Smooth muscle cell of the brain vasculature (primary cell): Measurements from ENCODE around the gene P2RX4.
A peak's percentile ranks its signal among the peaks of the same experiment; 100 is the strongest.
"Not testable (repeated sequence)": the region's sequence is repeated elsewhere in the genome, so short reads cannot be mapped to it uniquely, and the experiment has no call there.

Source experiments
- DNase-seq: peaks from one replicate; pipeline ENCODE4 v3.0.0-alpha.2; 2012; ENCODE audit warnings: low read depth, low spot score

Gene P2RX4

DNA sequence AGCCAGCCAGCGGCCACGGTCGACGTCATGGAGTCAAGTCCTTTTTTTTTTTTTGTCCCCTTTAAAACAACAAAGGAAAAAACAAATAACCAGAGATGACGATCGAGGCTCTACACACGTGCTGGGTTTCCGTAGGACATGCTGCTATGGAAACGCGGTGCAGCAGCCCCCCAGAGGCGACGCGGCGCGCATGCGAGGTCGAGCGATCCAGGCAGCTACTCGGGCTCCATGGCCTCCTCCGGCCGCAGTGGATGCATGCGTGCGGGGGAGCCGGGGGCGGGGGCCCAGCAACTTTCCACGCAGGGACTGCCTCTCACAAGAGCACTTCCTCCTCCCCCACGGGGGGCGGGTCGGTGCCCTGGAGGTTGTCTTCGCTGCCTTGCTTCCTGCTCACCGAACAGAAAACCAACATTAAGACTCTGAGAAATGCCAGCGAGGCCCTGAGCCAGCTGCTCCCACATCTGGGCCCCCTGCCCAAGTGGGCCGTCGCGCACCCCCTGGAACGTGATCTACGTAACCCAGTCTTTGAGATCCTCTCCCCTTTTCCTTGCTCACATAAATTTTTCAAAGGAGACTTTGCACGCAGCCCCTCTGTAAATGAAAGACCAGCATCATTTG, 30.7 kb downstream of the P2RX4 start:
- DNase-seq = peak; percentile 6

DNA sequence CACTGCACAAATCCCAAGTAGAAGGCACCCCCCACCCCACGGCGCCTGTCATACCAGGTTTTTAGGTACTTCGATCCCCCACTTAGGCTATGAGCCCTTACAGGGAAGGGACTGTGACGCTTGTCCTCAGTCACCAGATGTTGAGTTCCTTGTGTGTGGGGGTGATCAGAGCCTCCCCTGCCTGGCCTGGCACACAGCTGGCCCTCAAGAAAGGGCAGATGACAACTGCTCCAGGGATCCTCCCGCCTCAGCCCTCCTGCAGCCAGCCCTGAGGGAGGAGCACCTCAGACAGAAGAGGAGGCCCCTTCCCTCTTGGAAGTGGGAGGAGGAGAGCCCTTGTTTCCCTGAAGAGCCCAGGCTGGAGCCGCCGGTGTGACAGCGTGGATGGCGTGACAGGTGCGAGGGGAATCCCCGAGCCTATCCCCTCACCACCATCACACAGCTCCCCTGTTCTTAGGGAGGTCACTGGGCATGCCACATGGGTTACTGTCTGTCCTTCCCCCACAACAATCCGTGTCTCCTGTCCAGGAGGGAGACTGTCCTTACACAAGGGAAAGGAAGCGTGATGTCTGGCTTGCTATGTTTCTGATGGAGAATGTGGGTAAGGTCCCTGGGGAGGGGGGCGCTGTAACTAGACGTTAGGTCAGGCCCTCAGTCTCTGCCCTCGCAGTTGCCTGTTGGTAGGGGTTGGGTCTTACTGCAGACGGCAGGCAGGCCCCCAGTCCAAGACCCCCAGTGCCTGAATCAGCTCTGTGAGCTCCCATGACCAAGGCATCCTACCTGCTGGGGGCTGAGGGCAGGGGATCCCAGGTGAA, 31.4 kb downstream of the P2RX4 start:
- DNase-seq = no peak

DNA sequence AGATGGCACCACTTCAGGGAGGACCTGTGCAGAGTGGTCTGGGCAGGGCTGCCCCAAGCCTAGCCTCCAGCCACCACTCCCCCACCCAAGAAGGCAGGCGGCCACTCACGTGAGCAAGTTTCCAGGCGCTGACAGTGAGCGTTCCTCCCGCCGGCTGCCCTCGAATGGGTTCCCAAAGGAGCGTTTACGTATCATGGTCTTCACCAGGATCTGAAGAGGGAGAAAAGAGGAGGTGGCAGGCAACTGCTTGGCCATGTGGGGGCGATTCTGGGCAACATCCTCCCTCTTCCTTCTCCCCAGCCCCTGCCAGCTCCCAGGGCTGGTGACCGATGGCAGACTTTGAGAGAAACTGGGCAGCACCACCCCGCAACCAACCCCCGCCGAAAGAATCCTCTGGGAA, 35.1 kb downstream of the P2RX4 start:
- DNase-seq = no peak

DNA sequence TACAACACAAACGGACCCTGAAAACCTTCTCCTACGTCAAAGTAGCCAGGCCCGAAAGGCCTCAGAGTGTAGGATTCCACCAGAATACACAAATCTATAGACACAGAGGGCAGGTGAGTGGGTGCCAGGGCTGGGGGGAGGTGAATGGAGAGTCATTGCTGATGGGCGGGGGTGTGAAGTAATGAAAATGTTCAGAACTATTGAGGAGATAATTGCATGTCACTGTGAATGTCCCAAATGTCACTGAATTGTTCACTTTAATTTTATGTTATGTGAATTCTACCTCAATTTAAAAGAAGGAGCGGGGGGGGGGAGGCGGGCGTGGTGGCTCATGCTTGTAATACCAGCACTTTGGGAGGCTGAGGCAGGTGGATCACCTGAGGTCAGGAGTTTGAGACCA, 36.0 kb downstream of the P2RX4 start:
- no peak for DNase-seq

DNA sequence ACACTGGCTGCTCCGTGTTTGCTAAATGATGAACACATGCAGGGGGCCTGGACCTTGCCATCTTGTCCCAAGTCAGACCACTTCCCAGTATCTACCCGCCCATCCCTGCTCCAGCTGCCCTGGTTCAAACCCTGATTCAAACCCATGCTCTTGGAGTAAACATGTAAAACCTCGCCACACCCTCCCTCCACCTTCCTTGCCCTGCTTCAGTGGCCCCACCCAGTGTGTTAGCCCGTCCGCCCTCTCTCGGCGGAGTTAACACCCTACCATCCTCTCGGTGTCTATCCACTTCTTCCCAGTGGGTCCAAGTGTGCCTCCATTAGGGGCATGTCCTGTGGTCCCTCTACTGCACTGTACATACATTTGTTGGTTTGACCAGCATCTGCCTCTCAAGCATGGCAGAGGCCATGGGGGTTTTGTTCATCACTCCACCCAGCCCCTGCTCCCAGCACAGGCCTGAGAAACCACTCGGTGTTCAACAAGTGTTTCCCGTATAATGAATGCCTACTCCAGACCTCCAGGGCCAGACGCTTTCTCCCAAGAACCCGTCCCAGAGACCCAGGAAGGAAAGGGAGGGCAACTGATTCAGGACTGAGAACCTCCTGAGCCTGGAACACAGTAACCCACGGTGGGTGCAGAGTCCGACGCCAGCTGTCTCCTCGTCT, 37.1 kb downstream of the P2RX4 start:
- no peak for DNase-seq

DNA sequence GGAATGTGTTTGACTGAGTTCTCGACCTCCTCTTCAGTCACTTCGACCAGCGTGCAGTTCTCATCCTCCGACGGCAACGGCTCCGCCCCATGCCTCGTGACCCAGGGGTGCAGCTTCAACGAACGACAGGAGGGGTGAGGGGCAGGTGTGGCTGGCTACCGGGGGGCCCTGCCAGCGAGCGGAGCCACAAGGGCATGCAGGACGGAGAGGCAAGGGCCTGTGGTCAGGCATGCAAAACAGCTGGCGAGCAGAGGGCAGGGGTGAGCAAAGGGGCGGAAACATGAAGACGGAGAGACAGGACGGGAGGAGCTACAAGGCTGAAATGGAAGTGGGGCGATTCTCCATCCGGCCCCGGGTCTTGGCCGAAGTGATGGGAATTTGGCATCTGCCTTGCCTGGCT, 38.7 kb downstream of the P2RX4 start:
- DNase-seq = no peak

DNA sequence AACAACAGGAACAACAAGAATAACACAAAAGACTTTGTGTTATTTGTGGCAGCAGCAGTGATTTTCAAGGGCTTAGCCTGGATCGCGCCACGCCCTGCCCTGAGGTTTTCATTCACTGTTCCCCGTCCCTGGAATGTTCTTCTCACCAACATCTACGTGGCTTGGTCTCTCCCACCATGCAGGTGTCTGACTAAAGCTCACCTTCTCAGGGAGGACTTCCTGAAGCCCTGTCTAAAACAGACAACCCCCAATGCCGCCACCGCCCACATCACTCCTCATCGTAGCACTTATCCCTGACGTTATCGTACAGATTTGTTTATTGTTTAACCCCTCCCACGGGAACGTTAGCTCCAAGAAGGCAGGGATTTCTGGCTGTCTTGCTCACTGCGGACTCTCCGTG, 40.4 kb downstream of the P2RX4 start:
- no peak for DNase-seq

DNA sequence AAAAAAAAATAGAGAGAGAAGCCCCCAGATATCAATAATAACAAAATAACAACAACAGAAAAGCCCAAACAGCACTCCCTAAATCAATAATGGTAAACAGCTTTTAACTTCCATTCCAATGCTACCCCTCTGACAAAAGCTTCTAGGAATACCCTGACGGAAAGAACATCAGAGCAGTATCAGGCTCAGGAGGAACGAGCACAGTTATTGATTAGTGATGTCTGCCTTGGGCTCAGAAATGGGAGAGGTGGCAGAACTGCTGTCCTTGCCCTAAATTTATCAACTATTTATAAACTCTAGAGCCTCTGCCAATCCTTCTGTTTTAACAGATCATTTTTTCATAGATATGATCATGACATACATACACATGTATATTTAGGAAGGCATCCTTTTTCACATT, 41.9 kb downstream of the P2RX4 start:
- no peak for DNase-seq

DNA sequence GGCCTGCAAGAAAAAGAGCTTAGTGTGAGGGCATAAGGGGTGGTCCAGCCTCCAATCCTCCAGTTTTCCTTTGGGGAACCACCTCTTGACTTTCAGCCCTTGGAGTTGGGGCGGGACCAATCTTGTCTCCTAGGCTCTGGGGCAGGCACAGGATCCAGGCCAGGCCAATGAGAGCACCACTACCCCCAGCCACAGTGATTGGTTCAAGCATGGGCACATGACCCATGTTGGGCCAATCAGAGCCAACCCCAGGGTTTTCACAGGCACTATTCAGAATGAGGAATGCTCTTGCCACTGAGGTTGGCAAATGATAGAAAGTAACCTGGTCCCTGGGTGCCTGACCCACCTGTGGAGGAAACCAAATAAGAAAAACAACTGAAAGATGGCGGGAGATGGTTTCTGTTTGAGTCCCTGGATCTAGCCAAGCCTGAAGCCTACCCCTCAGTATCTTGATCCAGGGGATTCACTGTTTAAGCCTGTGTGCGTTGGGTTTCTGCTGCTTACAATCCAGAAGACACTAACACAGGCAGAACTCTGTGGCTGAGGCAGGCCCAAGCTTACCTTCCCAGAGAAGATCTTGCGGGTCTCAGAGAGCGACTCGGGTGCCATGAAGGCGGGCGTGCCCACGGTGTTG, 42.9 kb downstream of the P2RX4 start:
- no peak for DNase-seq

DNA sequence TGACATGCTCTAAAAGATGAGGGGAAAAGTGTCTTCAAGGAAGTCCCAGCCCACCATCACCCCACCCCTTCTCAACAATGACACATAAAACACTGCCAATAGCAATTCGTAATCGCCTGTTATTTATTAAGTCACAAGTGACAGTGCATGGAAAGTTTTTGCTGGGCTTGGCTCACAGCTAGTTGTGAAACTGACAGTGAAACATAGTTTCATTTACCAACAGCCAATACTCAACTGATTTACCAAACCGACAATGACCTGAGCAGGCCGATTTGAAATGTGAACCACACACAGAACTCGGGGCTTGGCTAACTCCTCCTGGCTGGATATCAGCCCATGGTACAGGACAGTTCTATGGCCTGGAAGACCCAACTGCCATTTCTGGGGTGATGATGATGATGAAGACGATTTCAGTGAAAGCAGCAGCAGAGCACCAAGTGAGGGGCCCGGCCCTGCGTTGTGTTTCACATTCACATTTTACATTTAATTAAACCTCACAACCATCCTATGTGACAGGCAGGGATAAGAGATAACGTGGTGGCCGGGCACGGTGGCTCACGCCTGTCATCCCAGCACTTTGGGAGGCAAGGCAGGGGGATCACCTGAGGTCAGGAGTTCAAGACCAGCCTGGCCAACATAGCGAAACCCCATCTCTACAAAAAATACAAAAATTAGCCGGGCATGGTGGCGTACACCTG, 43.9 kb downstream of the P2RX4 start:
- no peak for DNase-seq

DNA sequence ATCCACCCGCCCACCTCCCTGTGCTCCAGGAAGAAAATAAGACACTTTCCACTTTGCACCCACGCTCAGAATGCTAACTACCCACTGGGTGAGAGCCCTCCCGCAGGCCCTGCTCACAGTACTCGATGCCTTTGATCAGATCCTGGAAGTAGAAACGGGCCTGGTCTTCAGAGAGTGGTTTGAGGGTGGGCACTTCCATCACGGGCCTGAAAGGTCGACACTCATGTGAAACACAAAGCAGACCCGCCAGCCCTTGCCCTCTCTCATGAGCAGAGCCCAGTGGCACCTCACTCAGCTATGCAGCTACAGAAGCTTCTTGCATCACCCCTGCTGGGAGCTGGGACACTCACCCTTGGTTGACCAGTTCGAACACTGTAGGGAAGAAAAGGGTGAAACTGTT, 45.5 kb downstream of the P2RX4 start:
- no peak for DNase-seq

DNA sequence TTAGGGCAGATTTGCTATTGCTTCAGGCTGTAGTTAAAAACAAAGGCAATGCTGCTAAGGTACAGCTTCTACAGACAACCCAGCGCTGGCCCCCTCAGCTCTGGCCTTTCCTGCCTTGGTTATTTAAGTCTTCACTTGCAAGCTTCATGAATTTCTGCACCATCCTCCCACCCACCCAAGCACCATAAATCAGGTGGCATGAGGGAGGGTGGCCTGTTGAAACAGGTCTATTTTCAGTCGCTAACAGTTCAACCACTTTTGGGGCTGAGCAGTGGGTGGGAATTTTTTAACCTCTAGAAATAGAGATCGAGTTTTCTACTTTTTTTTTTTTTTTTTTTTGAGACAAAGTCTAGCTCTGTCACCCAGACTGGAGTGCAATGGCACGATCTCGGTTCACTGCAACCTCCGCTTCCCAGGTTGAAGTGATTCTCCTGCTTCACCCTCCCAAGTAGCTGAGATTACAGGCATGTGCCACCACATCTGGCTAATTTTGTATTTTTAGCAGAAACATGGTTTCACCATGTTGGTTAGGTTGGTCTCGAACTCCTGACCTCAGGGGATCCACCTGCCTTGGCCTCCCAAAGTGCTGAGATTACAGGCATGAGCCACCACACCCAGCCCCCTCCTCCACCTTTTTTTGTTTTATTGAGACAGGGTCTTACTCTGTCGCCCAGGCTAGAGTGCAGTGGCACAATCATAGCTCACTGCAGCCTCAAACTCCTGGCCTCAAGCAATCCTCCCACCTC, 47.9 kb downstream of the P2RX4 start:
- DNase-seq = not testable (repeated sequence)

DNA sequence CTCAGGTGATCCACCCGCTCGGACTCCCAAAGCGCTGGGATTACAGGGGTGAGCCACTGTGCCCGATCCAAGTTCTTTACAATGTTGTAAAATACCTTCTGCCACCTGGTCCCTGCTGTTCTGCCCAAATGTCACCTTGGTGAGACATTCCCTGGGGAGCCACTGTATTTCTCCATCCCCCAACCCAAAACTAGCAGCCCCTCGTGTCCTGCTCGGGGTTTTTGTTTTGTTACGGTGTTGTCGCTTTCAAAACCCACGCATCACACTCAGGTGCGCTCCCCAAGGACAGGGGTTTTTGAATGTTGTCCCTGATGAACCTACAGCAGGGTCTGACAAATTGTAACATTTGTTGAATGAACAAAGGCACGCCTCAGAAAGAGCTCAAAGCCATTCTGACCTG, 49.1 kb downstream of the P2RX4 start:
- DNase-seq = no peak

DNA sequence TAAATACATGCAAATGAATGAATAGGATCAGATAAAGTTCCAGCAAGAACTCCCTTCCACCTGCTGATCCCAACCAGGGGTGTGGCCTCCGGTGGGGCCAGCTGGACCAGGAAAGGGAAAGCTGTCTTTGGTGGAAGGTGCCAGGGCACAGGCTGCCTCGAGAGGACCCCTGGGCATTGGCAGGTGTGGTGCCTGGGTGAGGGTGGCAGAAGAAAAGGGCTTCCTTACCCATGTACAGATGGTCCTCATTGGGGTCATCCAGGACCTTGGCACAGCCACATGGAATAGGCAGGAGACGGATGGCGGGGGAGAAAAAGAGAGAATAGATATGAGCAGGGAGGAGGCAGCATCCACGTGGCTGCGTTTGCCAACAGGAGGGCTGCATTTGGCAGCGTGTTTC, 50.2 kb downstream of the P2RX4 start:
- no peak for DNase-seq

DNA sequence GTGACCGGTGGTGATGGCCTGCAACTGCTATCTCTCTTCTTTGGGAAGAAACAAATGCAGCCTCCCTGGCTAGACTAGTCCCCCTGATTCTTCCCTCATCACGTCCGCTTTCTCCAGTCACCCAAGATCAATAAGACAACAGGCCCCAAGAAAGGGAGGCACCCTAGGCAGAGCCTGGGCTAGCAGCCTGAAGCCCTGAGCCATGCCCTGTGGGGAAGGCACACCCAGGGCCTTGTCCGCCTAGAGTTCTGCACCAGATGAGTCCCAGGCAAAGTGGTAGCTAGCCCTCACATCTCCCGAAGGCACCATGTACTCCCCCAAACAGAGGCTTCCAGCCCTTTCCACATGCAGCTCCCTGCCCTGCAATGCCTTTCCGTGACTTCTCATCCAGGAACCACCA, 51.5 kb downstream of the P2RX4 start:
- DNase-seq = no peak

DNA sequence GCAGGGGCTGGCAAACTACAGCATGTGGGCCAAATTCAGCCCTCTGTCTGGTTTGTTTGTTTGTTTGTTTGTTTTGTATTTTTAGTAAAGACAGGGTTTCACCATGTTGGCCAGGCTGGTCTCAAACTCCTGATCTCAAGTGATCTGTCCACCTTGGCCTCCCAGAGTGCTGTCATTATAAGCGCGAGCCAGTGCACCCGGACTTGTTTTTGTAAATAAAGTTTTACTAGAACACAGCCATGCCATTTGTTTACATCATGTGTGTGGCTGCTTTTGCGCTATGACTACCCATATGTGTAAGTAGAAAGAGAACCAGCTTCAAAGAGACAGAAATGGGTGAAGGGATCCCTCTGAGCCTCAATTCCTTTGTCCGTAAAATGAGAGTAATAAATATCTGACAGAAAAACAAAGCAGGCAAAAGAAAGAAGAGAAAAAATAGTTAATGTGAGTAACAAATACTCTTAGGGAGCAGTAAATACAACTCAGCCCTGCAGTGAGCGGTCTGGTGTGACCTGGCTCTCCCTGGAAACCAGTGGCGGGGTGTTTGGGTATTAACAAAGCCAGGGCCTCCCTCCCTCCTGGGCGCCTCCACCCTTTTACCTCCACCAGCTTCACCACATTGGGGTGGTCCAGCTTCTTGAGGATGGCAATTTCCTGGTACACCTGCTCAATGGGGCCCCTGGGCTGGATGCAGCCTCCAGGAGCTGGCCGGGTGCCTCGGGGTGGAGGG, 53.4 kb downstream of the P2RX4 start:
- no peak for DNase-seq

DNA sequence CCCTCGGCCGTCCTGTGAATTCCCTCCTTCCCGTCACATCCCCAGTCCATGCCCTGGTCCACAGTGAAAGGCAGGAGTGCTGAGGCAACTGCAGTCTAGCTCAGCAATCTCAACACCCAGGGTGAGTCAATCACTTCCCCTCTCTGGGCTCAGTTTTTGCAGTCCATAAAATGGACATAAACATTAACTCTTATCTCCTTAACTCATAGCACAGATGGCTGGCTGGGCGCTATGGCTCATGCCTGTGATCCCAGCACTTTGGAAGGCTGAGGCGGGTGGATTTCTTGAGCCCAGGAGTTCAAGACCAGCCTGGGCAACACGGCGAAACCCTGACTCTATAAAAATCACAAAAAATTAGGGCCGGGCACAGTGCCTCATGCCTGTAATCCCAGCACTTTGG, 54.2 kb downstream of the P2RX4 start:
- DNase-seq = no peak

DNA sequence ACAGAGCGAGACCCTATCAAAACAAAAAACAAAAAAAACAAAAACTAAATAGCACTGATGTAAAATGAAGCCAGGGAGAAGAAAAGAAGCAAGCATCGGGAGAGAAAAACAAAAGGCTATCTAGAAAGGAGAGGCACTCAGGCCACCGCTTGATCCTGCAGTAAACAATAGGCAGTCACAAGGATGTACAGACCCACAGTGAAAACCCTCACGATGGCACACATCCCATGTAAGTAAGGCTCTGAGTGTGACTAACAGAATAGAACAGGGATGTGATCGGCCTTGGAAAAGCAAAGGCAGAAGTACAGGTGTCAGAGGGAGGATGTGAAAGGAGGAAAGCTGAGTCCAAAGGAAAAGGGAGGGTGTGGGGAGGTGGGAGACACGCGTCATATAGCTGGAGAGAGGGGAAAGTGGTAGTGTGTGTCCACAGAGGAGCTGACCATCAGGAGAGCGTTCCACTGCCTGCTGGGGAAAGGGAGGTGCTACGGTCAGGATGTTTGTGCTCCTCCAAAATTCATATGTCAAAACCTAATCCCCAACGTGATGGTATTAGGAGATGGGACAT, 55.1 kb downstream of the P2RX4 start:
- no peak for DNase-seq

DNA sequence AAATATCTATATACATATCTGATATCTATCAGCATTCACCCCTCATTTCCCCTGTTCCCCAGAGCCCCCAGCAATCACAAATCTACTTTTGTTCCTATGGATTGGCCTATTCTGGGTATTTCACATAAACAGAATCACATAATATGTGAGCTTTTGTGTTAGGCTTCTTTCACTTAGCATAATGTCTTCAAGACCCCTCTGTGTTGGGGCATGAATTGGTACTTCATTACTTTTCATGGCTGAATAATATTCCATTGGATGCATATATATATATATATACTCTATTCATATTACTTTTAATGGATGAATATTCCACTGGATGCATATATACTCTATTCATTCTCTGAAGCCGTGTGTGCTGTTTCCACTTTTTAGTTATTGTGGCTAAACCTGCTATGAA, 57.9 kb downstream of the P2RX4 start:
- no peak for DNase-seq

DNA sequence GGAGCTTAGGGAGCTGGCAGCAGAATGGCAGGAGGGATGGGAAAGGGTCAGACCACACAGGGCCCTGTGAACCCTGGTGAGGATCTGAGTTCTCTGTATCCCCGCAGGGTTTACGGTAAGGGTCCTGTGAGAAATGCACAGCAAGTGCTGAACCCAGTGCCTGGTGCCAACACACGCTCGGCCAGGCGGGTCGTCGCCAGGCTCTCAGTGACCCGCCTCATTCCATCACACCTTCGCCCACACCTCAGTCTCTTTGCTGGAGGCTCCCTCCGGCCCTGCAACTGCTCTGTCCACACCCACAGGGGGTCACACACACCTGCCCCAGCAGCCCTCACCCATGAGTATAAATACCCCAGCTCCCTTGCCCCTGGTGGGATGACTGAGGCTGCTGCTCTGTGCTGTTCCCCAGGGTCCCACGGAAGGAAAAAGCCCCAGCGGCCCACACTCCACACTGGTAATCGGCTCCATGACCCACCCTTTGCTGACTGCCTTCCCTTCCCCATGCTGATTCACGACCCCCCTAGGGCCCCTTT, 63.5 kb downstream of the P2RX4 start:
- no peak for DNase-seq
